HG03175 (cell line): ENCODE results near the gene PRODH.
"Not testable (repeated sequence)": the region's sequence is repeated elsewhere in the genome, so short reads cannot be mapped to it uniquely, and the experiment has no call there.

Experiments
- ATAC-seq: cut with Tn5 transposase; IDR thresholded peaks from one replicate; pipeline ENCODE4 v1.9.1; 2021; ENCODE audit warnings: mild to moderate bottlenecking, moderate library complexity; ENCODE audit not compliant: unreplicated experiment

The PRODH gene

GRCh38 chr22:18954990-18955571, 19.0 kb upstream of the PRODH start:
- no peak for ATAC-seq

DNA sequence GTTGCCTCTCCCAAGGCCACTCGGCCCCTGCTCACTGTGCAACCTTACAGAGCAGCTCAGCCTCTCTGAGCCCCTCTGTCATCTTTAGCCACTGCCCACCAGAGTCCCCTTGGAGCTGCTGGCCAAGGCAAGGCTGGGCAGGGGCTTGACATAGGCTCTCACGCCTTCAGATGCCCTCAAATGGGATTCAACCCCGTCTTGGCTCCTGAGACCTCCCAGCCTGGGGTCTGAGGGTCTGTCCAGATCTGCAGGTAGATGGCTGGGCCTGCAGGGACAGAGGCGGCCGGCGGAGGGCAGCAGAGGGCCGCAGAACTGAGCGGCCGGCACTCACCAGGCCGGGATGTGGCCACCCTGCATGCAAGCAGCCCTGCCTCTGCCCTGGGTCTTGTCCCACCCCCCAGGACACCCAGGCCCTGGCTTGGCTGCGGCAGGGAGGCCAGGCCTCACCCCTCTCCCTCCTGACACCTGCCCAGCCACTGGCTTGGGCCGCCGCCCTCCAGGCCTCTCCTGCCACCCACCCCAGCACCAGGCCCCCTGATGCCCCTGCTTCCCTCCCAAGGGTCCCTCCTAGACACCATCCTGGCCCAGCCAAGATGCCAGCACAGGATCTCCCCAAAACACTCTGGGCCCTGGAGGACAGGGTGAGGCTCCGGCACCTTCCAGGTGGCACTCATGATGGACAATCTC, 18.4 kb upstream of the PRODH start:
- not testable (repeated sequence) for ATAC-seq

- not testable (repeated sequence) for ATAC-seq
Measured at GRCh38 chr22:18953128-18953527, 17.0 kb upstream of the PRODH start.

- ATAC-seq: no peak
Measured at GRCh38 chr22:18952022-18952421, 15.9 kb upstream of the PRODH start.

- no peak for ATAC-seq
Measured at GRCh38 chr22:18950141-18950540, 14.0 kb upstream of the PRODH start.

DNA sequence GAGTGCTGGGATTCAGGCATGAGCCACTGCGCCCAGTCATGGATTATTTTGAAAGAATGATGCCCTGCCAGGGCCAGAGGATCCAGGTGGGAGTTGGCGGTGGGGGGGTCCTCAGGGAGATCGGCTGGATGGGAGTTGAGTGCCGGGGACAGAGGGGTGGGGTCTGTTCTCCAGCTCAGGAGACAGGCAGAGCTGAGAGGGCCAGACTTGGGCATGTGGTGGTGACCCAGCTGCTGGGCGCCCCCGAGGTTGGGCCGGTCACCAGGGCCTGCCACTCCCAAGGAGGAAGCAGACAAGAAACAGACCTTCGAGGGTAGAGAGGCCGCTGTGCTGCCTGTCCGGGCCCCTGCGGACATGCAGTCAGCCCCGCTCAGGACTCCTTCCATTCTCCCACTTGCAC, 11.8 kb upstream of the PRODH start:
- ATAC-seq: no peak

DNA sequence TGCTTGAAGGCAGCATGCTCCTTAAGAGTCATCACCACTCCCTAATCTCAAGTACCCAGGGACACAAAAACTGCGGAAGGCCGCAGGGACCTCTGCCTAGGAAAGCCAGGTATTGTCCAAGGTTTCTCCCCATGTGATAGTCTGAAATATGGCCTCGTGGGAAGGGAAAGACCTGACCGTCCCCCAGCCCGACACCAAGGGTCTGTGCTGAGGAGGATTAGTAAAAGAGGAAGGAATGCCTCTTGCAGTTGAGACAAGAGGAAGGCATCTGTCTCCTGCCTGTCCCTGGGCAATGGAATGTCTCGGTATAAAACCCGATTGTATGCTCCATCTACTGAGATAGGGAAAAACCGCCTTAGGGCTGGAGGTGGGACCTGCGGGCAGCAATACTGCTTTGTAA, 11.0 kb upstream of the PRODH start:
- ATAC-seq: not testable (repeated sequence)

- ATAC-seq: not testable (repeated sequence)
Measured at GRCh38 chr22:18938691-18939090, 2.6 kb upstream of the PRODH start.

DNA sequence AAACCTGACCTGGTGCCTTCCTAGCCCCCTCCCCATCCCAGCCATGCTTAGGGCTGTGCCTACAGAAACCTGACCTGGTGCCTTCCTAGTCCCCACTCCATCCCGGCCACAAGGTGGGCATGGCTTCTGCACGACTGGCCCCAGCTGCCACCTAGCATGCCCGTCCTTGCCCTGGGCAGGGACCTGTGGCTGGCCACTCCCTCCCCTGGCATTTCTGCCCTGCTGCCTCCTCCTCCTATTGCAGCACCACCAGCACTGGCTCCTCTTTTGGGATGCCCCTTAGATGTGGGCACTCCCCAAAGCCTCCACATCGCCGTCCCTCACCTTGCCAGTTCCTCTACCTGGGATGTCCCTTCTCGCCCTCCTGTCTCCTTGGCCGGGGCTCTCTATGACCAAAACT, 1.4 kb downstream of the PRODH start:
- not testable (repeated sequence) for ATAC-seq

GRCh38 chr22:18933914-18934313, 2.2 kb downstream of the PRODH start:
- no peak for ATAC-seq

DNA sequence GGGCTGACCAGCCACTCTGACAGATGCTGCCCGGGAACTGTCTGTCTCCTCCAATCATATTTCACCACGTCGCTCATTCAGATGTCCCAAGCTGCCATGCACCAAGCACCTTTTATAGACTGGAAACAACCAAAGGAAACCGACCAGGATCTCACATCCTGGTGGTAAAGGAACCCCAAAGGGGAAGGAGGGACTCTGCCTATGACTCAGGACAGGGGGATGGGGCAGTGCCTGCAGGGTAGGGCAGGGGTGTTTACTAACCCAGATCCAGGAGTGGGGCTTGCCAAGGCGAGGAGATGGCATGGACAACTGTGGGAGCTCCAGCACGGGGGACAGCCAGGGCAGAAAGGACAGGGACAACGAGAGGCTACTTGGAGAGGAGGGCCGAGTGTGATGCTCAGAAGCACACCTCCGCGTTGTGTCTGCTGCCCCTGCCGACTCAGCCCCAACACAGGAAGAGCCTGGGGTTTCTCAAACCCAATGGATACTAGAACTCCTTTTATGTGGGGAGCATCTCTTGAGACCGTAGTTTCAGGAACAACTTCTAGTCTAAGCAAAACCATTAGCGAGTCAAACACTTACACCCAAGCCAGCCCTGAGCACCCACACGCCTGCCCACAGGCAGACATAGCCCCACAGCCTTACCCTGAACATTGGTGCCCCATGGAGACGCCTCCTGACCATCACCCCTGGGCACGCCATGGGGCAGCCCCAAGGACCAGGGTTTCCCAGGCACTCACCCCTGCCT, 4.0 kb downstream of the PRODH start:
- ATAC-seq: no peak

DNA sequence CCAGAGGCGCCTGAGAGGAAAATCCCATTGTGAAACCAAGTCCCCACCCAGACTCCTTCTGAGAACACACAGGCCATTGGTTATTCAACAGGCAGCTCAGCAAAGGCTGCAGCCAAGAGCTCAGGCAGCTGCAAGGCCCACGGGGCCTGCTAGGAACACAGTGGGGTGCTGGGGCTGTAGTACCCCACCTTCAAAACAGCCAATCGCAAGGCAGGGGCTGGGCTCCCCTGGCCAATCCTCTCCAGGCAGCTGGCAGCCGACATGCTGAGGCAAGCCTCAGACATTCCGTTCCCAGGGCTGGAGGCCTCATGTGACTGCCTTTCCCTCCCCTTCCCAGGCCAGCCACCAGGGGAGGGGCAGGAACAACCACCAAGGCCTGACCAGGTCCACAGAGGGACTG, 6.6 kb downstream of the PRODH start:
- ATAC-seq: no peak

GRCh38 chr22:18927573-18927972, 8.5 kb downstream of the PRODH start:
- no peak for ATAC-seq

GRCh38 chr22:18927020-18927419, 9.1 kb downstream of the PRODH start:
- ATAC-seq: no peak

- no peak for ATAC-seq
Measured at GRCh38 chr22:18925368-18926064, 10.6 kb downstream of the PRODH start.

- not testable (repeated sequence) for ATAC-seq
Measured at GRCh38 chr22:18920257-18920902, 15.7 kb downstream of the PRODH start.

DNA sequence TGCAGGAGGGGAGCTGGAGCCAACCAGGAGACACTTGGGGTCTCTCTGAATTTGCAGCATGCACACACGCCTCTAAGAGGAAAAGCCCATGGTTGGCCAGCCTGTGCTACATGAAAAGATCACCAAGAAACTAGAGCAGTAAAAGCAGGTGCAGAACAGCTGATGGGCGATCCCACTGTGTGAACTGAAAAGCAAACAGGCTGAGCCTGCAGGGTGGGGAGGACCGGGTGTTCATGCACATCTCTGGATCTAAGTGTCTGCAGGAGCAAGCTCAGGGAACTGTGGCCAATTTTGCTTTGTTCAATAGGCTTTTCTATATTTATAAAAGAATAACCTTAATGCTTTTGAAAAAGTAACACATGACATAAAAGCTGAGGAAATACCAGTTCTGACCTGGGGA, 18.3 kb downstream of the PRODH start:
- not testable (repeated sequence) for ATAC-seq

DNA sequence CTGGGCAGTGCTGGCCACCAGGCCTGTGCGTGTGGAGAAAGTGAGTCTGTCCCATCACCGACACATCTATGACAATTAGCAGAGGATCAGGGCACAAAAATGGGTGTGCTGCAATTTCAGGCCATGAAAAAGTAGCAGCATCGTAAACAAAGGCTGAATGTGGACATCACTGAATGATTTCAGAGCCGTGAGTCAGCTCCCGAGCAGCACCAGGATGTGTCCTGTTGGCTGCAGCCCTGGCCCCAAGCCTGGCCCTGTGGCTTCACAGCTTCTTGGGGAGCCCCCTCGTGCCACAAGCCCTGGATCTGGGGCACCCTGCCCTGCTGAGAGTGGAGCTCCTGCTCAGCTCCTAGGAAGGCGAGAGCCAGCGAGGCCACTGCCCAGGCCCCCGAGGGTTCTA, 20.5 kb downstream of the PRODH start:
- ATAC-seq: not testable (repeated sequence)

- ATAC-seq: not testable (repeated sequence)
Measured at GRCh38 chr22:18914558-18914957, 21.5 kb downstream of the PRODH start.

- not testable (repeated sequence) for ATAC-seq
Measured at GRCh38 chr22:18912264-18912946, 23.7 kb downstream of the PRODH start.
